ENCODE measurements around the gene GJB6. TPM values are rescaled to one million over a fixed set of nuclear protein-coding genes. Genes with fewer than 3 reads are reported as not detected.
"Not testable (repeated sequence)": the region's sequence is repeated elsewhere in the genome, so short reads cannot be mapped to it uniquely, and the experiment has no call there.

Gene GJB6
- total RNA-seq: under 1 TPM in 1 of 10 donors, not detected in 9; 0.61 TPM
- polyA plus RNA-seq: under 1 TPM in 1 of 2 donors, not detected in 1; 0.06 TPM
- long read RNA-seq, donor 1: 0 reads
- long read RNA-seq, donor 2: 0 reads
- long read RNA-seq, donor 3: 0 reads

- ATAC-seq: peak in 2 of 8 donors; percentile 38 to 65
- Histone ChIP-seq H3K27me3 (peaks cover 13 to 75% (median 47%) of the 10 kb centered on the region in 7 donors), H3K27ac (no peak within 1 kb of the TSS), H3K36me3 (no peaks in the 10 kb centered on the region), H3K9me3 (no peaks in the 10 kb centered on the region), H3K4me1 (peaks cover 0 to 14% (median 8%) of the 10 kb centered on the region in 9 donors), H3K4me3 (peak within 1 kb of the TSS in 9 of 10 donors; percentile 21 to 50 (median 37))
- DNase-seq: no peak
- WGBS, 2 donors: 1 to 3% methylated on average over 76 to 85 of the region's 85 CpGs
- TF ChIP-seq, protein P1, sequence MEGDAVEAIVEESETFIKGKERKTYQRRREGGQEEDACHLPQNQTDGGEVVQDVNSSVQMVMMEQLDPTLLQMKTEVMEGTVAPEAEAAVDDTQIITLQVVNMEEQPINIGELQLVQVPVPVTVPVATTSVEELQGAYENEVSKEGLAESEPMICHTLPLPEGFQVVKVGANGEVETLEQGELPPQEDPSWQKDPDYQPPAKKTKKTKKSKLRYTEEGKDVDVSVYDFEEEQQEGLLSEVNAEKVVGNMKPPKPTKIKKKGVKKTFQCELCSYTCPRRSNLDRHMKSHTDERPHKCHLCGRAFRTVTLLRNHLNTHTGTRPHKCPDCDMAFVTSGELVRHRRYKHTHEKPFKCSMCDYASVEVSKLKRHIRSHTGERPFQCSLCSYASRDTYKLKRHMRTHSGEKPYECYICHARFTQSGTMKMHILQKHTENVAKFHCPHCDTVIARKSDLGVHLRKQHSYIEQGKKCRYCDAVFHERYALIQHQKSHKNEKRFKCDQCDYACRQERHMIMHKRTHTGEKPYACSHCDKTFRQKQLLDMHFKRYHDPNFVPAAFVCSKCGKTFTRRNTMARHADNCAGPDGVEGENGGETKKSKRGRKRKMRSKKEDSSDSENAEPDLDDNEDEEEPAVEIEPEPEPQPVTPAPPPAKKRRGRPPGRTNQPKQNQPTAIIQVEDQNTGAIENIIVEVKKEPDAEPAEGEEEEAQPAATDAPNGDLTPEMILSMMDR (IDR thresholded peaks at IDR 0.05): peak in 1 of 9 donors; percentile 17
- intact Hi-C loops (cut with DNase I): no loop called here
Measured at GRCh38 chr13:20231839-20232555, at the start of gene GJB6. TSS of gene GJB6 (minus strand) at chr13:20232319. CDS start at chr13:20223480, 8,839 bp downstream.

DNA sequence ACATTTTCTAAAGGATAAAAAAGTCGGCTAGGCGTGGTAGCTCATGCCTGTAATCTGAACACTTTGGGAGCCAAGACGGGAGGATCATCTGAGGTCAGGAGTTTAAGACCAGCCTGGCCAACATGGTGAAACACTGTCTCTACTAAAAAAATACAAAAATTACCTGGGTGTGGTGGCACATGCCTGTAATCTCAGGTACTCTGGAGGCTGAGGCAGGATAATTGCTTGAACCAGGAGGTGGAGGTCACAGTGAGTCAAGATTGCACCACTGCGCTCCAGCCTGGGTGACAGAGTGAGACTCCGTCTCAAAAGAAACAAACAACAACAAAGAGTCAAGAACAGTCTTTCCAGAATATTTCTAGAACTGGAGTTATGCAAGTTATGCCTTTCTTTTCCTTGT, 44.8 kb upstream of the GJB6 start:
- Histone ChIP-seq H3K9me3 (peaks cover 0 to 13% (median 3%) of the 10 kb centered on the region in 11 donors), H3K27me3 (peaks cover 0 to 15% (median 4%) of the 10 kb centered on the region in 7 donors)
- DNase-seq; H3K4me1 ChIP-seq; ATAC-seq; intact Hi-C loops (cut with DNase I); H3K27ac ChIP-seq; H3K4me3 ChIP-seq; H3K36me3 ChIP-seq: not testable (repeated sequence)
- WGBS, 2 donors: 89 to 91% methylated on average over 5 of the region's 5 CpGs

DNA sequence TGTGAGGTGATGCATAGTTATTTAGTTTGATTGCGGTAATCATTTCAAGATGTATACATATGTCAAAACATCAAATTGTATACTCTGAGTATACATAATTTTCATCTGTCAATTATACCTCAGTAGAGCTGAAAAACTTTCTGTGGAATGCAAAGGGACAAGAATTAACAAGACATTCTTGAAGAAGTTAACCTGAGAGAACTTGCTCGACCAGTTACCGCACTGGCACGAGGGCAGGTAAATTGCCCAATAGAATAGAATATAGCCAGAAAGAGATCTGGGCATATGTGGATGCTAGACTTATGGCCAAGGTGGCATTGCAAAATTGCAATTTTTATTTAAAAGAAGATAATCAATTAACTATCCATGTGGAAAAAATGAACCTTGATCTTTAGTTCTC, 42.3 kb upstream of the GJB6 start:
- Histone ChIP-seq H3K27ac (no peak overlapping the region), H3K27me3 (peaks cover 0 to 18% (median 4%) of the 10 kb centered on the region in 7 donors), H3K4me3 (no peak overlapping the region), H3K9me3 (peaks cover 0 to 9% (median 0%) of the 10 kb centered on the region in 11 donors), H3K4me1 (no peaks in the 10 kb centered on the region), H3K36me3 (no peaks in the 10 kb centered on the region)
- ATAC-seq (no peak), DNase-seq (no peak)
- intact Hi-C loops (cut with DNase I): no loop called here
- TF ChIP-seq, protein P1 (IDR thresholded peaks at IDR 0.05): no peak
- WGBS, 2 donors: 92 to 93% methylated on average over 4 of the region's 4 CpGs

GRCh38 chr13:20272588-20273171, 40.6 kb upstream of the GJB6 start:
- Histone ChIP-seq H3K4me3 (no peak overlapping the region), H3K27me3 (peaks cover 0 to 20% (median 4%) of the 10 kb centered on the region in 7 donors), H3K27ac (no peak overlapping the region), H3K9me3 (peaks cover 0 to 4% (median 0%) of the 10 kb centered on the region in 11 donors), H3K4me1 (no peaks in the 10 kb centered on the region), H3K36me3 (no peaks in the 10 kb centered on the region)
- intact Hi-C loops (cut with DNase I): no loop called here
- TF ChIP-seq, protein P1 (IDR thresholded peaks at IDR 0.05): no peak
- DNase-seq (no peak), ATAC-seq (no peak)
- 66 to 70% methylated on average over 17 of the region's 17 CpGs for WGBS, 2 donors

Data from heart right ventricle (tissue), 16 donors.